Lower leg skin (tissue), 4 donors: ENCODE results near the gene VPS35L. TPM values are rescaled to one million over a fixed set of nuclear protein-coding genes. Genes with fewer than 3 reads are reported as not detected.

Experiments
- DNase-seq, 2 donors: peaks; one replicate each; pipeline ENCODE4 v3.0.0-alpha.2; 2019; ENCODE audit warnings: low spot score in 2 of 2
- H3K4me3 ChIP-seq: fragments of 200-600 bp; sonication (generic); 2 replicates; pipeline ENCODE4 v1.5.1; 2017; ENCODE audit warnings: mild to moderate bottlenecking, low read depth; ENCODE audit not compliant: poor library complexity, severe bottlenecking
- POLR2A ChIP-seq, 2 donors: fragments of 450-650 bp; IDR thresholded peaks; one replicate each; pipeline ENCODE4 v1.6.1; 2016 to 2017; ENCODE audit warnings: antibody characterized with exemption in 2 of 2, mild to moderate bottlenecking in 1 of 2, moderate library complexity in 1 of 2
- WGBS, 2 donors: methylation state at CpG; one replicate each; pipeline ENCODE4 v1.1.5; 2018; 5-methylcytosine and 5-hydroxymethylcytosine counted together
- intact Hi-C: fragments of 100-400 bp; cut with DNase I; formaldehyde crosslinking; loops from one replicate; pipeline ENCODE4 v1.15.0; 2023; ENCODE audit warnings: low total_unique reads
- total RNA-seq, 4 donors: library from RNA; depleted of rRNA; stranded (reverse); fragments of >200 nt; gene quantifications; one replicate each; pipeline ENCODE4 v1.1.0, GENCODE V29; 2016
- TF ChIP-seq, protein P1 (sequence below), 3 donors: fragments of 450-650 bp; IDR thresholded peaks; one replicate each; pipeline ENCODE4 v1.5.1; 2016; ENCODE audit warnings: antibody characterized with exemption in 3 of 3, mild to moderate bottlenecking in 3 of 3, moderate library complexity in 2 of 3

Gene VPS35L
- total RNA-seq, 4 donors from 2014 or later = 14.5 to 24.2 (median 17.0) TPM

DNA sequence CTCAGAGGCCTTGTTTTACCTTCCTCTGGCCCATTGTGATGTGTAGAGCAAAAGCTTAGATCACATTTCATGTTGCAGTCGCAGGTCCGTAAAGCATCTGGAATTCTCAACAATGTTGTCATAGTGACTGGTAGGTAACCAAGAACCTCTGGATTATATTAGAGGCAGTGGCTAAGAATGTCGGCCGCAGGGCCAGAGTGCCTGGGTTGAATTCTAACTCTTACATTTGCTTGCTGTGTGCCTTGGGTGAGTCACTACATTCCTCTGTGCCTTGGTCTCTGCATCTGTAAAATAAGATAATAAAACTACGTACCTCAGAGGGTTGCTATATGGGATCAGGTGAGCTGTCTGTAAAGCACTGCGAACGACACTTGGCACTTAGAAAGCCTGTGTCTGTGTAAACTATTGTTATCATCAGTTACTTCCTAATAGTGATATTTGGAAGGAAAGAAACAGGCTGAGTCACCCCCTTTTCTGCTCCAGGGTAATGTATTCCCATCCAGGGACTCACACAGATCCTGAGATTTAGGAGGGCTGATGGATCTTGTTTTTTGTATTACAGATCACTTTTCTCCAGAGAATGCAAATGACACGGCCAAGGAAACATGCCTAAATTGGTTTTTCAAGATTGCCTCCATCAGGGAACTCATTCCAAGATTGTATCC is 52.2 kb downstream of the VPS35L start:
- no peak overlapping the region for H3K4me3 ChIP-seq
- WGBS, 2 donors = 74 to 81% methylated on average over 8 of the region's 8 CpGs
- DNase-seq = no peak
- no peak for TF ChIP-seq POLR2A (IDR thresholded peaks at IDR 0.05)
- TF ChIP-seq, protein P1, sequence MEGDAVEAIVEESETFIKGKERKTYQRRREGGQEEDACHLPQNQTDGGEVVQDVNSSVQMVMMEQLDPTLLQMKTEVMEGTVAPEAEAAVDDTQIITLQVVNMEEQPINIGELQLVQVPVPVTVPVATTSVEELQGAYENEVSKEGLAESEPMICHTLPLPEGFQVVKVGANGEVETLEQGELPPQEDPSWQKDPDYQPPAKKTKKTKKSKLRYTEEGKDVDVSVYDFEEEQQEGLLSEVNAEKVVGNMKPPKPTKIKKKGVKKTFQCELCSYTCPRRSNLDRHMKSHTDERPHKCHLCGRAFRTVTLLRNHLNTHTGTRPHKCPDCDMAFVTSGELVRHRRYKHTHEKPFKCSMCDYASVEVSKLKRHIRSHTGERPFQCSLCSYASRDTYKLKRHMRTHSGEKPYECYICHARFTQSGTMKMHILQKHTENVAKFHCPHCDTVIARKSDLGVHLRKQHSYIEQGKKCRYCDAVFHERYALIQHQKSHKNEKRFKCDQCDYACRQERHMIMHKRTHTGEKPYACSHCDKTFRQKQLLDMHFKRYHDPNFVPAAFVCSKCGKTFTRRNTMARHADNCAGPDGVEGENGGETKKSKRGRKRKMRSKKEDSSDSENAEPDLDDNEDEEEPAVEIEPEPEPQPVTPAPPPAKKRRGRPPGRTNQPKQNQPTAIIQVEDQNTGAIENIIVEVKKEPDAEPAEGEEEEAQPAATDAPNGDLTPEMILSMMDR (IDR thresholded peaks at IDR 0.05) = no peak
- intact Hi-C loops = no loop called here

DNA sequence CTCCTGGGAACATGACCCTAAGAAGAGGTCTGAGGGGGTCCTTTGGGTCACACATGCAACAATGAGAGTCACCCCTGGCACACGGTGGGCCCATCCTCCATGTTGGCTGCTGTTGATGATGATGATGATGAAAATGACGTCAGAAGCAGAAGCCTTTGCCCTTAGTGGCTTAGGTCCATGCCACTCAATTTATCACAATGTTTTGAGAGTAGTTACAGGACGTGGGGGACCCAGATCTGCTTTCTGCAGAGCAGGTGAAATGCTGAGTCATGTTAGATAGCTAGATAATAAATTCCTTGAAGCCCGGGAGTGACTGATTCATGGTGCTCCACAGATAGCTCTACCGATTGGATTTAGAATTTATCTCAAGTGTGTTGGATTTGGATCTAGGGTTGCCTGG is 53.9 kb downstream of the VPS35L start:
- no peak overlapping the region for H3K4me3 ChIP-seq
- intact Hi-C loops = no loop called here
- WGBS, 2 donors = 83% methylated on average over 5 of the region's 5 CpGs
- TF ChIP-seq, protein P1 (IDR thresholded peaks at IDR 0.05) = no peak
- TF ChIP-seq POLR2A (IDR thresholded peaks at IDR 0.05) = no peak
- no peak for DNase-seq

DNA sequence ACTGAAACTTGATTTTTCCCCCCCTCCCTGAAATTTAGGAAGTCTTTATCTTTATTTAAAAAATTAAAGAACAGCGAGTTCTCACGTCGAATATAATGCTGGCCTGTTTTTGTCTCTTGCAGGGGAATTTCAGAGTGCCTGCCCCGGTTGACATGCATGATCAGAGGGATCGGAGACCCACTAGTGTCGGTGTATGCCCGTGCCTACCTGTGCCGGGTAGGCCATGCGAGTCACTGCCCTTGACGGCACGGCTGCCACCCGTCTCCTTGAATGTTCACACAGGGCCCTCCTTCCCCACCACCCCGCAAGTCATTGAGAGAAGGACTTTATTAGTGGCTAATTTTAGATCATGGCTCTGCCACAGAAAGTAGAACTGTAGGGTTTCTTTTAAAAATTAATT is 54.7 kb downstream of the VPS35L start:
- TF ChIP-seq, protein P1 (IDR thresholded peaks at IDR 0.05) = no peak
- no peak for TF ChIP-seq POLR2A (IDR thresholded peaks at IDR 0.05)
- no peak for DNase-seq
- 94 to 97% methylated on average over 13 of the region's 13 CpGs for WGBS, 2 donors

DNA sequence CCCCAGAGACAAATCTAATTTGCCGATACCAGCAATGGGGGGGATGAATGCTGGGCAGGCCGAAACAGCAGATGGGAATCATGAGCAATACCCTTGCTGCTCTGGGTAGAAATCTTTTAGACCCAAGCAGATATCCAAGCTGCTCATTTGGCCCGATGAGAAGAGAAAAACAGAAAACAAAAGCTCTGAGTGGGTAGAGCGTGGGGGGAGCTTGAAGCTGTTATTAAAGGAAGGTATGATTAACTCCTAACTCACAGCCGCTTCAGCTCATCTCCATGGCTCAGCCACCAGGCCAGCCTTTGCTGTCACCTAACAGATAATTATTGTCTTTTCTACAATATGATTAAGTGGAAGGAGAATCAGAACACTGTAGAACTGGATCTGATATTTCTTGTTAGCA is 58.3 kb downstream of the VPS35L start:
- TF ChIP-seq, protein P1 (IDR thresholded peaks at IDR 0.05) = no peak
- no peak for TF ChIP-seq POLR2A (IDR thresholded peaks at IDR 0.05)
- 92 to 96% methylated on average over 5 of the region's 5 CpGs for WGBS, 2 donors
- no peak for DNase-seq
- intact Hi-C loops = no loop called here
- H3K4me3 ChIP-seq = no peak overlapping the region

More for the DNA sequence above, 54.7 kb downstream of the VPS35L start:
- no peak overlapping the region for H3K4me3 ChIP-seq
- intact Hi-C loops = no loop called here

DNA sequence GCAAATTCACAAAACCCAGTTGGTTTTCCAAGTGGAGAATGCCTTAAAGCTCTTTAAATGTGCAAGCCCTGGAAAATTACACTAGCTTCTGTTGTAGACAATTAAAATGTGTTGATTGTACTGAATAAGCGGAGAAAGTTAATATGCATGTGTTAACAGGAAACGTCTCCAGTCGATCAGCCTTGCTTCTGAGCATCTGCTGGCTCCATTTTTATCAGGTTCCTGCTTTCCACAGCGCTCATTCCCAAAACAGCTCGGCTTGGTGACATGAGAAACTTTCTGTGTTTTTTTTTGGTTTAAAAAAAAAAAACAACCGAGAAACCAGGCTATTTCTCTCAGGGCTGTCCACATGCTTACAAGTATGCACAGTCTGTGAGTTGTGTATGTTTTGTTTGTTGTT is 60.7 kb downstream of the VPS35L start:
- TF ChIP-seq, protein P1 (IDR thresholded peaks at IDR 0.05) = no peak
- TF ChIP-seq POLR2A (IDR thresholded peaks at IDR 0.05) = no peak
- intact Hi-C loops = no loop called here
- H3K4me3 ChIP-seq = no peak overlapping the region
- DNase-seq = no peak
- 87 to 89% methylated on average over 6 of the region's 6 CpGs for WGBS, 2 donors

DNA sequence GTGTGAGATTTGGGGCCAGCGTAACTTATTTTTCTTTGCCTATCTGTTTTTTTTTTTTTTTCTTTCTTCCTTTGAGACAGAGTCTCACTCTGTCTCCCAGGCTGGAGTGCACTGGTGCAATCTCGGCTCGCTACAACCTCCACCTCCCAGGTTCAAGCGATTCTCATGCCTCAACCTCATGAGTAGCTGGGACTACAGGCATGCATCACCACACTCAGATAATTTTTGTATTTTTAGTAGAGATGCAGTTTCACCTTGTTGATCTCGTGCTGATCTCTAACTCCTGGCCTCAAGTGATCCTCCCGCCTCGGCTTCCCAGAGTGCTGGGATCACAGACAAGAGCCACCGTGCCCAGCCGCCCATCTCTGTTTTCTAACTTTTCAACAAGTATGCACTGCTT is 63.4 kb downstream of the VPS35L start:
- no peak for DNase-seq
- no peak overlapping the region for H3K4me3 ChIP-seq
- 96 to 97% methylated on average over 9 of the region's 9 CpGs for WGBS, 2 donors
- TF ChIP-seq, protein P1 (IDR thresholded peaks at IDR 0.05) = no peak
- TF ChIP-seq POLR2A (IDR thresholded peaks at IDR 0.05) = no peak
- intact Hi-C loops = no loop called here
